Erythroblast (primary cell): ENCODE data around the gene TRIM50.

Source experiments
- GATA1 ChIP-seq: IDR thresholded peaks from 2 replicates; pipeline ENCODE4 v1.6.1; 2011; ENCODE audit warnings: low read depth, mild to moderate bottlenecking, control low read depth, low read length, moderate library complexity
- POLR2A ChIP-seq: IDR thresholded peaks from 2 replicates; pipeline ENCODE4 v1.6.1; 2011; ENCODE audit warnings: mild to moderate bottlenecking, low read length

DNA sequence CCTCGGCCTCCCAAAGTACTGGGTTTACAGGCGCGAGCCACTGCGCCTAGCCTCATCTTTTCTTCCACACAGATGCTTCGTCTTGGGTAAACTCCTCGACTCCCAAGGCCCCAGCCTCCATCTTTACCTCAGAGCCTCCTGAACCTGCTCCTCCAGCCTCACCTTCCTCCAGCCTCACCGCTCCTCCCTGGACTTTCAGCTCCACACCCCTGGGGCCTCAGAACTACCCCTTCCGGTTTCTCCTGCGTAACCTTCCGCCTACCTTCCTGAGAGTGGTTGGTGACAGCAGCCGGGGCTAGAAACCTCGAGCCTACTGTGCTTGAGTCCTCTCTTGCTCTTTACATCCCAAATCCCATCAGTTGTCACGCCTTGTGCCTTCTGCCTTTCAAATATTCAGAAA lies 45.9 kb upstream of the TRIM50 start:
- TF ChIP-seq POLR2A, result no peak
- no peak for TF ChIP-seq GATA1
